ENCODE data around the gene ANKDD1B.

Gene ANKDD1B

GRCh38 chr5:75640826-75641225, 29.6 kb downstream of the ANKDD1B start (continued):
- no peak for TF ChIP-seq ZNF266 (tag by site-specific recombination; IDR thresholded peaks at IDR 0.05; ENCODE audit: low read depth)

GRCh38 chr5:75648712-75649111, 37.5 kb downstream of the ANKDD1B start:
- no peak overlapping the region for H3K27ac ChIP-seq (ENCODE audit: extremely low read depth, low read depth, low read length)
- H3K36me3 ChIP-seq (ENCODE audit: control insufficient read depth in 2 of 2, insufficient read depth in 1 of 2, low read length in 2 of 2): no peaks in the 10 kb centered on the region
- TF ChIP-seq CTCF (tag by site-specific recombination; IDR thresholded peaks at IDR 0.05) (no peak), KLF9 (tag by site-specific recombination; IDR thresholded peaks at IDR 0.05; ENCODE audit: low read depth) (no peak), GLIS1 (tag by site-specific recombination; IDR thresholded peaks at IDR 0.05) (no peak), ZNF266 (tag by site-specific recombination; IDR thresholded peaks at IDR 0.05; ENCODE audit: low read depth) (no peak), GFI1B (tag by site-specific recombination; IDR thresholded peaks at IDR 0.05) (no peak), ZNF549 (tag by site-specific recombination; IDR thresholded peaks at IDR 0.05) (no peak), ZBTB48 (tag by site-specific recombination; IDR thresholded peaks at IDR 0.05) (no peak), ZNF76 (tag by site-specific recombination; IDR thresholded peaks at IDR 0.05; ENCODE audit: borderline replicate concordance, low read depth) (no peak), ZNF701 (tag by site-specific recombination; IDR thresholded peaks at IDR 0.05) (no peak), ZNF670 (tag by site-specific recombination; IDR thresholded peaks at IDR 0.05; ENCODE audit: low read depth) (no peak)
- H3K4me1 ChIP-seq (ENCODE audit: control insufficient read depth, insufficient read depth, low read length): no peaks in the 10 kb centered on the region
- H3K4me3 ChIP-seq (ENCODE audit: low read depth, low read length): no peak overlapping the region
- POLR2A ChIA-PET: no interaction called here
- CTCF ChIA-PET: interaction anchor here (1.3 kb wide), 1 partner anchor 9 kb away, joined by 3 read pairs; no protein-coding TSS in a partner anchor
- H3K9me3 ChIP-seq (ENCODE audit: control insufficient read depth, insufficient read depth, low read depth, low read length): no peaks in the 10 kb centered on the region

GRCh38 chr5:75651575-75652238, 40.5 kb downstream of the ANKDD1B start:
- ChIA-PET CTCF (no interaction called here), POLR2A (no interaction called here)
- H3K27ac ChIP-seq (ENCODE audit: extremely low read depth, low read depth, low read length): no peak overlapping the region
- H3K4me3 ChIP-seq (ENCODE audit: low read depth, low read length): no peak overlapping the region
- H3K9me3 ChIP-seq (ENCODE audit: control insufficient read depth, insufficient read depth, low read depth, low read length): no peaks in the 10 kb centered on the region
- no peaks in the 10 kb centered on the region for H3K36me3 ChIP-seq (ENCODE audit: control insufficient read depth in 2 of 2, insufficient read depth in 1 of 2, low read length in 2 of 2)
- H3K4me1 ChIP-seq (ENCODE audit: control insufficient read depth, insufficient read depth, low read length): peaks cover 3% of the 10 kb centered on the region; the same call in 1 of the 2 replicates
- TF ChIP-seq ZNF664 (tag by site-specific recombination; IDR thresholded peaks at IDR 0.05): no peak
- no peak for TF ChIP-seq ZNF292 (tag by site-specific recombination; IDR thresholded peaks at IDR 0.05; ENCODE audit: borderline replicate concordance, low read depth)
- no peak for TF ChIP-seq ZNF274 (IDR thresholded peaks at IDR 0.05; ENCODE audit: low read length)
- no peak for TF ChIP-seq ZNF274 (tag by site-specific recombination; IDR thresholded peaks at IDR 0.05; ENCODE audit: borderline replicate concordance)
- TF ChIP-seq ZNF596 (tag by site-specific recombination; IDR thresholded peaks at IDR 0.05): no peak
- TF ChIP-seq ZNF658 (tag by site-specific recombination; IDR thresholded peaks at IDR 0.05): no peak
- TF ChIP-seq YY1 (tag by site-specific recombination; IDR thresholded peaks at IDR 0.05): no peak

GRCh38 chr5:75653521-75653920, 42.3 kb downstream of the ANKDD1B start:
- Histone ChIP-seq H3K9me3 (ENCODE audit: control insufficient read depth, insufficient read depth, low read depth, low read length) (no peaks in the 10 kb centered on the region), H3K4me1 (ENCODE audit: control insufficient read depth, insufficient read depth, low read length) (peaks cover 3% of the 10 kb centered on the region; the same call in 1 of the 2 replicates), H3K27ac (ENCODE audit: extremely low read depth, low read depth, low read length) (no peak overlapping the region), H3K4me3 (ENCODE audit: low read depth, low read length) (no peak overlapping the region), H3K36me3 (ENCODE audit: control insufficient read depth in 2 of 2, insufficient read depth in 1 of 2, low read length in 2 of 2) (no peaks in the 10 kb centered on the region)
- ChIA-PET CTCF (no interaction called here), POLR2A (no interaction called here)
- TF ChIP-seq GFI1B (tag by site-specific recombination; IDR thresholded peaks at IDR 0.05) (no peak), ZBTB20 (tag by site-specific recombination; IDR thresholded peaks at IDR 0.05) (no peak), ZNF155 (tag by site-specific recombination; IDR thresholded peaks at IDR 0.05) (no peak), ZBTB6 (tag by site-specific recombination; IDR thresholded peaks at IDR 0.05) (no peak), ZNF449 (tag by site-specific recombination; IDR thresholded peaks at IDR 0.05) (no peak), ZNF292 (tag by site-specific recombination; IDR thresholded peaks at IDR 0.05; ENCODE audit: borderline replicate concordance, low read depth) (no peak), BCL6B (tag by site-specific recombination; IDR thresholded peaks at IDR 0.05) (no peak), ZNF747 (tag by site-specific recombination; IDR thresholded peaks at IDR 0.05) (no peak), HOXA7 (CRISPR knock-in tag; IDR thresholded peaks at IDR 0.05; ENCODE audit: borderline replicate concordance) (no peak), ZNF792 (tag by site-specific recombination; IDR thresholded peaks at IDR 0.05) (no peak), ZNF16 (tag by site-specific recombination; IDR thresholded peaks at IDR 0.05; ENCODE audit: low read depth) (no peak)

Data from HEK293 (cell line).